IPS-18a (cell line): ENCODE measurements around the gene SNX24.

Experiments used
- H3K27ac ChIP-seq: one replicate; pipeline ENCODE4 v1.5.1; 2013; ENCODE audit warnings: low read length
- H3K27me3 ChIP-seq: one replicate; pipeline ENCODE4 v1.6.1; 2013; ENCODE audit warnings: mild to moderate bottlenecking, low read length; ENCODE audit not compliant: control insufficient read depth, insufficient read depth
- H3K36me3 ChIP-seq: one replicate; pipeline ENCODE4 v1.6.1; 2013; ENCODE audit warnings: low read depth, low read length; ENCODE audit not compliant: control insufficient read depth
- H3K4me1 ChIP-seq: one replicate; pipeline ENCODE4 v1.6.1; 2013; ENCODE audit warnings: low read depth, low read length; ENCODE audit not compliant: control insufficient read depth
- H3K4me3 ChIP-seq: one replicate; pipeline ENCODE4 v1.5.1; 2013; ENCODE audit warnings: low read length
- H3K9ac ChIP-seq: one replicate; pipeline ENCODE4 v1.6.1; 2013; ENCODE audit warnings: mild to moderate bottlenecking, low read length, moderate library complexity
- H3K9me3 ChIP-seq: one replicate; pipeline ENCODE4 v1.6.1; 2013; ENCODE audit warnings: low read depth, low read length; ENCODE audit not compliant: control insufficient read depth

SNX24 gene

DNA sequence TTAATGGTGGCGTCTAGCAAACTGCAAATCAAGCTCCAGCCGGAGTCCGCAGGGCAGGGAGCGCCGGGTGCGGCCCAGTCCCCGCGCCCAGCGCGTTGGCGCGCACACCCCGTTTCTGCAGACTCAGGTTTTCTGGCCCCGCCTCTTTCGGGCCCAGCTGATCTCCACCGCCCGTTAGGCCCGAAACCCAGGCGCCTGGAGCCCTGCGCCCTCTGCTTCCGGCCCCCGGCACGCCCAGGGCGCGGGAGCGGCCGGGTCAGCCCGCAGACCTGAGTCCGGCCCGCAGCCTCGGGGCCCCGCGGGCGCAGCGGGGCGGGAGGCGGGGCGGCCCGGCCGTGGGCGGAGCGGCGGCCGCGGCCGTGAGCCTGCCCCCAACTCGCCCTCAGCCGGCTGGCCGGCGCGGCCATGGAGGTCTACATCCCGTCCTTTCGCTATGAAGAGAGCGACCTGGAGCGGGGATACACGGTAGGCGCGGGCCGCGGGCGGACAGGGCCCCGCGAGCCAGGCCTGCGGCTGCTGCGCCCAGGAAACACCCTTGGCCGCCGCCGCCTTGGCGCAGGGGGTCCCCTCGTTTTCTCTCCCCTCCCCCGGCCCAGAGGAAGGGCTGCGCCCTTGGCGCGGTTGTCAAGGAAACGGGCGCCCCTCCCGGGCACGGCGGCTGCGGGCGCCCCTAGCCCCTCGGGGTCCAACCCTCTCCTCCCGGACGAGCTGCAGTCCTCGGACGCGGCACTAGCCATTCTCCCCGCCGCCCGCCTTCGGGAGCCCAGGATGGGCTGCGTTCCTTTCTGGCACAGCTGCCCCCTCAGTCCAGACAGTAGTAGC lies at the start of gene SNX24:
SNX24 (plus strand) TSS at position 385 of the 822 bp plus-strand sequence; CDS start at position 406, 21 bp downstream.
- peak within 1 kb of the TSS; percentile 87 for H3K4me3 ChIP-seq
- H3K9ac ChIP-seq, result peak within 1 kb of the TSS; percentile 80
- no peaks in the 10 kb centered on the region for H3K36me3 ChIP-seq
- H3K27ac ChIP-seq, result peak within 1 kb of the TSS; percentile 34
- peaks cover 19% of the 10 kb centered on the region for H3K27me3 ChIP-seq
- H3K9me3 ChIP-seq, result no peaks in the 10 kb centered on the region
- peaks cover 12% of the 10 kb centered on the region for H3K4me1 ChIP-seq

DNA sequence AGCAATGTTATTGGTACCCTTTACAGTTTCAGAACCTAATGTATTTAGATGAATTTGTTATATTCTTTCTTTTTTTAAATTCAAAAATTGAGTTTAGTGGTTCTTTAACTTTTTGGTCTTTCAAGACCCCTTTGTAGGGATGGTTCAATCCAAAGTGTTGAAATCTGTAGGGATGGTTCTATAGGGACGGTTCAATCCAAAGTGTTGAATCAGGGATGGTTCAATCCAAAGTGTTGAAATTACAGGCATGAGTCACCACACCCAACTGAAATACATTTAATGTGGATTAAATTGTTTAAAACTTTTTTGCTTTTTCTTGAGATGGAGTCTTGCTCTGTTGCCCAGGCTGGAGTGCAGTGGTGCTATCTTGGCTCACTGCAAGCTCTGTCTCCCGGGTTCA lies 39.9 kb upstream of the SNX24 start:
- H3K9me3 ChIP-seq, result no peaks in the 10 kb centered on the region
- H3K27me3 ChIP-seq, result no peaks in the 10 kb centered on the region
- H3K4me1 ChIP-seq, result no peaks in the 10 kb centered on the region
- H3K4me3 ChIP-seq, result no peak overlapping the region
- H3K27ac ChIP-seq, result no peak overlapping the region
- H3K9ac ChIP-seq, result no peak overlapping the region
- H3K36me3 ChIP-seq, result peaks cover 14% of the 10 kb centered on the region

- Histone ChIP-seq H3K4me3 (no peak overlapping the region), H3K36me3 (no peaks in the 10 kb centered on the region), H3K9me3 (no peaks in the 10 kb centered on the region), H3K27me3 (no peaks in the 10 kb centered on the region), H3K4me1 (no peaks in the 10 kb centered on the region), H3K9ac (no peak overlapping the region), H3K27ac (no peak overlapping the region)
These were observed 35.0 kb upstream of the SNX24 start for GRCh38 chr5:122810405-122810804.

- no peak overlapping the region for H3K4me3 ChIP-seq
- no peak overlapping the region for H3K9ac ChIP-seq
- no peak overlapping the region for H3K27ac ChIP-seq
- no peaks in the 10 kb centered on the region for H3K9me3 ChIP-seq
- H3K27me3 ChIP-seq, result no peaks in the 10 kb centered on the region
- peaks cover 13% of the 10 kb centered on the region for H3K4me1 ChIP-seq
- peaks cover 11% of the 10 kb centered on the region for H3K36me3 ChIP-seq
These were observed 30.1 kb upstream of the SNX24 start for GRCh38 chr5:122815218-122815767.

GRCh38 chr5:122816756-122817155 lies 28.7 kb upstream of the SNX24 start:
- no peak overlapping the region for H3K27ac ChIP-seq
- no peaks in the 10 kb centered on the region for H3K9me3 ChIP-seq
- no peak overlapping the region for H3K9ac ChIP-seq
- H3K27me3 ChIP-seq, result no peaks in the 10 kb centered on the region
- peaks cover 13% of the 10 kb centered on the region for H3K4me1 ChIP-seq
- no peak overlapping the region for H3K4me3 ChIP-seq
- peaks cover 11% of the 10 kb centered on the region for H3K36me3 ChIP-seq

DNA sequence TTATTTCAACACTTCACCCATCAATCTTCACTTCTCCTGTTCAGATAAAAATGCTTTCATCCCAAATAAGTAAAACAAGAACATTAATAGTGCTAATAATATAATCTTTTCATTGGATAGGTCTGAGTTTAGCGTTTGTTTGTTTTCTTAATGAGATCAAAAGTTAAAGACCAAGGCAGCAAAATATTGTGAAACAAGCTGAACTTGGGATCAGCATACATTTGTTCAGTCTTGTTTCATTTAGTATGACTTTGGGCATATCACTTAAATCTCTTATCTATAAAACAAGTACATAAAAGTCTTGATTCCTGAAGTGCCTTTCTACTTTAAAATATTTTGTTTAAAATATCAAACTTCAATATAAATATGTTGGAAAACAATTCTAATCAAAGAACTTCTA lies 13.4 kb upstream of the SNX24 start:
- H3K27me3 ChIP-seq, result no peaks in the 10 kb centered on the region
- no peak overlapping the region for H3K4me3 ChIP-seq
- H3K4me1 ChIP-seq, result no peaks in the 10 kb centered on the region
- H3K9me3 ChIP-seq, result no peaks in the 10 kb centered on the region
- H3K36me3 ChIP-seq, result peaks cover 8% of the 10 kb centered on the region
- H3K9ac ChIP-seq, result no peak overlapping the region
- no peak overlapping the region for H3K27ac ChIP-seq

DNA sequence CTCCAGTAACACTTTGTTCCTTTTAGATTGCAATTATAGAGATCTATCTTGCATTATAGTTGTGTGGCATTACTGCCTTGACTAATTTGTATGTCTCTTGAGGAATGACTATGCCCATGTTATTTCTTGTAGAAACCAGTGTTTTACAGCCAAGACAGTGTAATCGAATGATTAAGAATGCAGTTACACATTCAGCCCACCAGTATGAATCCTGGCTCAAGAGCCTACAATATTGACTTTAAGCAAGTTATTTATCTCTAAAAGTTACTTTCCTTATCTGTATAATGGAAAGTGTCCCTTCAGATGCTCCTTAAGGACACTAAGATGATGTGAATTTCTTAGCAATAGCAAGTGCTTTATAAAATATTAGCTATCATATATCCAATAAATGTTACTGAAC lies 9.7 kb upstream of the SNX24 start:
- H3K27me3 ChIP-seq, result no peaks in the 10 kb centered on the region

DNA sequence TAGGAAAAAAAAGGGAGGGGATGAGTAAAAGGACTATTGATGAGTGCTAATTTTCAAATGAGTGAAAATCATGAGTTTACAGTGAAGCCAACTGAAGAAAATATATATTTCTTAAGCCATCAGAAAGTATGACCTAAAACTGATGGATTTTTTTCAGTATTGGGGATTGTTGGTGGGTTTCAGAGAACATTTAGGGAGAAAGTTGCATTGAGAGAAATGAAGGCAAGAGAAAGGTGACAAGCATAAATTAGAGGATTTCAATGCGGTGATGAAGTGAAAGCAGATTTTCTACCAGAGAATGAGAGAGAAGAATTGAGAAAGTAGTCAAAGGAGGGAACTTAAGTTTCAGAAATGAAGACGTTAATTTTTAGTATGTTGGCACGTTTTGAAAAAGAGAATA lies 8.5 kb upstream of the SNX24 start:
- H3K9me3 ChIP-seq, result no peaks in the 10 kb centered on the region
- no peaks in the 10 kb centered on the region for H3K4me1 ChIP-seq
- no peaks in the 10 kb centered on the region for H3K36me3 ChIP-seq
- H3K27ac ChIP-seq, result no peak overlapping the region
- no peak overlapping the region for H3K4me3 ChIP-seq
- H3K9ac ChIP-seq, result no peak overlapping the region
- H3K27me3 ChIP-seq, result no peaks in the 10 kb centered on the region

More for the DNA sequence above, 9.7 kb upstream of the SNX24 start:
- H3K9me3 ChIP-seq, result no peaks in the 10 kb centered on the region
- H3K36me3 ChIP-seq, result no peaks in the 10 kb centered on the region
- H3K4me1 ChIP-seq, result no peaks in the 10 kb centered on the region
- H3K27ac ChIP-seq, result no peak overlapping the region
- H3K9ac ChIP-seq, result no peak overlapping the region
- H3K4me3 ChIP-seq, result no peak overlapping the region

GRCh38 chr5:122839731-122840130 lies 5.7 kb upstream of the SNX24 start:
- H3K36me3 ChIP-seq, result no peaks in the 10 kb centered on the region
- H3K27ac ChIP-seq, result no peak overlapping the region
- no peak overlapping the region for H3K9ac ChIP-seq
- no peak overlapping the region for H3K4me3 ChIP-seq
- no peaks in the 10 kb centered on the region for H3K9me3 ChIP-seq
- H3K4me1 ChIP-seq, result no peaks in the 10 kb centered on the region
- peaks cover 17% of the 10 kb centered on the region for H3K27me3 ChIP-seq

- Histone ChIP-seq H3K27ac (no peak overlapping the region), H3K9ac (no peak overlapping the region), H3K9me3 (no peaks in the 10 kb centered on the region), H3K36me3 (no peaks in the 10 kb centered on the region), H3K4me1 (peaks cover 11% of the 10 kb centered on the region), H3K27me3 (peaks cover 19% of the 10 kb centered on the region), H3K4me3 (no peak overlapping the region)
These were observed 3.3 kb upstream of the SNX24 start for GRCh38 chr5:122842016-122842580.

DNA sequence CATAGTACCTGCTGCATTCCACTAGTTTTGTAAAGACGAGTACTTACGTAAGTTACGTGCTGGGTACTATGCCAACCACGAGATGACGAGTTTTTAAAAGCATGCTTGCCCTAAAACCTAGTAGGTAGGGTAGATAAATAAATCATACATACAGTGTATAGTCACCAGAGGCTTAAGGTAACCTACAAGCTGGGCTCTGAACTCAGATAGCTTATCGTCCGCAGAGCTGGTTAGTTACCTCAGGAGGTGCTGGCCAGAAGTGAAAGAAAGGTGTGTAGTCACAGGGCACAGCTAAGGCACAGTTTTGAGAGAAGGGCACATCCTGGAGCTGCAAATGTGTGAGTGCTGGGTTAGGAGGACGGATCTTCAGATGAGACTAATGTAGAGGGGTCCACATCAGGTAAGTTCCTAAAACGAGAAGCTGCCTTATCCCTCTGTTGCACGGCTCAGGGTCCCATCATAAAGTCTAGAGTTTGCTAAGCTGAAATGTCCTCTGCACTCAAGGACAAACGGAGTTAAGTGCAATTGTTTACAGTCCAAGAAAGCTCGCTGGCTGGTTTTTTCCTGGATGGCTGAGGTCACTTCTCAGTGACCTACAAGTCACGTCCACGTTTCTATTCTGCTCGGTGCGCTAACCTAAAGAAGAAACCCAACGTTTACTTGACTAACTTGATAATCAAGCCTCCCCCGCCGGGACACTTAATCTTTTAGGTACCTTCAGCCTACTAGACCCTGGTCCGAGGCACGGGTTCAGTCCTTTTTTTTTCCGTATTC lies 1.1 kb upstream of the SNX24 start:
- Histone ChIP-seq H3K27me3 (peaks cover 19% of the 10 kb centered on the region), H3K9me3 (no peaks in the 10 kb centered on the region), H3K4me3 (peak overlapping the region; percentile 87), H3K36me3 (no peaks in the 10 kb centered on the region), H3K9ac (peak overlapping the region; percentile 80), H3K4me1 (peaks cover 12% of the 10 kb centered on the region), H3K27ac (no peak overlapping the region)
